Neural cell (in vitro differentiated cells): ENCODE results near the gene ZFYVE28.

Experiments
- EP300 ChIP-seq: fragments of 450-650 bp; conservative IDR thresholded peaks from 2 replicates; pipeline ENCODE4 v1.6.1; 2014; ENCODE audit warnings: antibody characterized with exemption, mild to moderate bottlenecking, moderate library complexity; ENCODE audit not compliant: poor library complexity, severe bottlenecking
- EZH2 ChIP-seq: fragments of 200-600, 300-800 bp; shearing (Covaris generic), sonication (generic); IDR thresholded peaks from 2 replicates; pipeline ENCODE4 v1.6.1; 2014; ENCODE audit warnings: antibody characterized with exemption, low read length, borderline replicate concordance, mild to moderate bottlenecking; ENCODE audit not compliant: insufficient read depth, poor library complexity, severe bottlenecking
- MXI1 ChIP-seq: fragments of 450-650 bp; conservative IDR thresholded peaks from 2 replicates; pipeline ENCODE4 v1.6.1; 2014; ENCODE audit warnings: antibody characterized with exemption, mild to moderate bottlenecking; ENCODE audit not compliant: poor library complexity, severe bottlenecking
- POLR2AphosphoS5 ChIP-seq: IDR thresholded peaks from 2 replicates; pipeline ENCODE4 v1.6.1; 2012
- RAD21 ChIP-seq: fragments of 450-650 bp; conservative IDR thresholded peaks from 2 replicates; pipeline ENCODE4 v1.6.1; 2014; ENCODE audit warnings: antibody characterized with exemption, mild to moderate bottlenecking, moderate library complexity
- REST ChIP-seq: IDR thresholded peaks from 2 replicates; pipeline ENCODE4 v1.6.1; 2012; ENCODE audit warnings: borderline replicate concordance
- SMC3 ChIP-seq: fragments of 450-650 bp; conservative IDR thresholded peaks from 2 replicates; pipeline ENCODE4 v1.6.1; 2014; ENCODE audit warnings: antibody characterized with exemption, mild to moderate bottlenecking, moderate library complexity; ENCODE audit not compliant: poor library complexity
- TAF1 ChIP-seq: IDR thresholded peaks from 2 replicates; pipeline ENCODE4 v1.6.1; 2012; ENCODE audit warnings: low read depth
- TF ChIP-seq, protein P1 (sequence below): fragments of 450-650 bp; IDR thresholded peaks from 2 replicates; pipeline ENCODE4 v1.5.1; 2014; ENCODE audit warnings: antibody characterized with exemption, mild to moderate bottlenecking, moderate library complexity; ENCODE audit not compliant: poor library complexity, severe bottlenecking

DNA sequence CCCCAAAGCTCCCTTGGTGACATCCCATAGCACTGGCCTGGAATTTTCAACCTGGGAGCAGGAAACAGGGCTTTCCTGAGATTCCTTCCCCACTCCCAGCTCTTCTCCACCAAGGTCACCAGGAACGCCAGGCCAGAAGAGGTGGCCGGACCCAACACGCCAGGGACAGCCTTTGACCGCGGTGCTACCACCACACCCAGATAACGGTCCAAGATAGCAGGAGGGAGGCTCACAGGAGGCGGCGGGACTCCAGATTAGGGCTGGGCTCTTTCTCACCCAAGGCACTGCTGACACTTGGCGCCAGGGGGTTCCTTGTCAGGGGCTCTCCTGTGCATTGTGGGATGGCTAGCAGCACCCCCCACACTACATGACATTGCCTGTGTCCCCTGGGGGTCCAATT lies 22.9 kb downstream of the ZFYVE28 start:
- TF ChIP-seq, protein P1, sequence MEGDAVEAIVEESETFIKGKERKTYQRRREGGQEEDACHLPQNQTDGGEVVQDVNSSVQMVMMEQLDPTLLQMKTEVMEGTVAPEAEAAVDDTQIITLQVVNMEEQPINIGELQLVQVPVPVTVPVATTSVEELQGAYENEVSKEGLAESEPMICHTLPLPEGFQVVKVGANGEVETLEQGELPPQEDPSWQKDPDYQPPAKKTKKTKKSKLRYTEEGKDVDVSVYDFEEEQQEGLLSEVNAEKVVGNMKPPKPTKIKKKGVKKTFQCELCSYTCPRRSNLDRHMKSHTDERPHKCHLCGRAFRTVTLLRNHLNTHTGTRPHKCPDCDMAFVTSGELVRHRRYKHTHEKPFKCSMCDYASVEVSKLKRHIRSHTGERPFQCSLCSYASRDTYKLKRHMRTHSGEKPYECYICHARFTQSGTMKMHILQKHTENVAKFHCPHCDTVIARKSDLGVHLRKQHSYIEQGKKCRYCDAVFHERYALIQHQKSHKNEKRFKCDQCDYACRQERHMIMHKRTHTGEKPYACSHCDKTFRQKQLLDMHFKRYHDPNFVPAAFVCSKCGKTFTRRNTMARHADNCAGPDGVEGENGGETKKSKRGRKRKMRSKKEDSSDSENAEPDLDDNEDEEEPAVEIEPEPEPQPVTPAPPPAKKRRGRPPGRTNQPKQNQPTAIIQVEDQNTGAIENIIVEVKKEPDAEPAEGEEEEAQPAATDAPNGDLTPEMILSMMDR, result no peak
- no peak for TF ChIP-seq MXI1
- no peak for TF ChIP-seq TAF1
- TF ChIP-seq POLR2AphosphoS5, result no peak
- no peak for TF ChIP-seq REST
- no peak for TF ChIP-seq EP300
- TF ChIP-seq EZH2, result no peak
- TF ChIP-seq RAD21, result no peak
- no peak for TF ChIP-seq SMC3
